K562 (cell line): ENCODE measurements around the gene MT1HL1. TPM values are rescaled to one million over a fixed set of nuclear protein-coding genes. Genes with fewer than 3 reads are reported as not detected.
A peak's percentile ranks its signal among the peaks of the same experiment; 100 is the strongest.

Experiments used
- BHLHE40 ChIP-seq: IDR thresholded peaks from 2 replicates; pipeline ENCODE4 v1.6.1; 2011; ENCODE audit warnings: low read length, improper control_type of control experiment
- BRF2 ChIP-seq: IDR thresholded peaks from 3 replicates; pipeline ENCODE4 v1.6.1; 2011; ENCODE audit warnings: borderline replicate concordance, mild to moderate bottlenecking; ENCODE audit not compliant: insufficient read length, insufficient read depth
- CHCHD3 ChIP-seq: fragments of 250-450 bp; sonication (Bioruptor Pico); IDR thresholded peaks from 2 replicates; pipeline ENCODE4 v2.1.2; 2022; ENCODE audit warnings: mild to moderate bottlenecking
- CHD7 ChIP-seq: fragments of 200-600 bp; sonication (generic); IDR thresholded peaks from one replicate; pipeline ENCODE4 v1.6.1; 2012; ENCODE audit warnings: mild to moderate bottlenecking, low read depth, low read length, inconsistent platforms
- HNRNPLL ChIP-seq: fragments of 200-400 bp; formaldehyde crosslinking; IDR thresholded peaks from 2 replicates; pipeline ENCODE4 v1.6.1; 2017; ENCODE audit warnings: low read length, low read depth, mild to moderate bottlenecking; ENCODE audit not compliant: poor library complexity, severe bottlenecking
- KLF16 ChIP-seq: IDR thresholded peaks from 2 replicates; pipeline ENCODE4 v1.6.1; 2016; ENCODE audit warnings: antibody characterized with exemption
- LCOR ChIP-seq: sonication (generic); formaldehyde crosslinking; IDR thresholded peaks from 2 replicates; pipeline ENCODE4 v1.8.0; 2022; ENCODE audit warnings: mild to moderate bottlenecking, missing genetic modification reagents
- MED1 ChIP-seq: sonication (generic); formaldehyde crosslinking; IDR thresholded peaks from 2 replicates; pipeline ENCODE4 v1.8.1; 2023; ENCODE audit warnings: missing genetic modification reagents, borderline replicate concordance
- RBM22 ChIP-seq: fragments of 200-400 bp; formaldehyde crosslinking; IDR thresholded peaks from 2 replicates; pipeline ENCODE4 v1.6.1; 2018; ENCODE audit warnings: low read length, low read depth; ENCODE audit not compliant: poor library complexity, severe bottlenecking
- TRIM24 ChIP-seq, 2 experiments: fragments of 450-650 bp; IDR thresholded peaks; 2 replicates each; pipeline ENCODE4 v1.6.1; 2016
- ZBTB34 ChIP-seq: fragments of 250-450 bp; sonication (Bioruptor Pico); IDR thresholded peaks from 2 replicates; pipeline ENCODE4 v1.8.0; 2021; ENCODE audit warnings: mild to moderate bottlenecking, moderate library complexity
- ZFP30 ChIP-seq: fragments of 250-450 bp; sonication (Bioruptor Pico); IDR thresholded peaks from 2 replicates; pipeline ENCODE4 v1.8.0; 2022; ENCODE audit warnings: moderate library complexity, mild to moderate bottlenecking, inconsistent platforms, borderline replicate concordance
- ZNF347 ChIP-seq: fragments of 450-650 bp; formaldehyde crosslinking; IDR thresholded peaks from 2 replicates; pipeline ENCODE4 v1.4.0; 2020; ENCODE audit warnings: low read depth, mild to moderate bottlenecking, moderate library complexity
- ZNF583 ChIP-seq: fragments of 250-450 bp; sonication (Bioruptor Pico); IDR thresholded peaks from 2 replicates; pipeline ENCODE4 v1.4.0; 2020
- polyA plus RNA-seq, 8 experiments: library from polyadenylated mRNA; depleted of rRNA in 4 of 8; stranded (reverse) in 5 of 8; unstranded in 3 of 8; fragments of >200 nt; fragmentation: Nextera tagmentation in 2 of 8; fragmentation: Illumina TruSeq in 1 of 8; extraction: Ambion mirVana in 2 of 8; extraction: Trizol in 1 of 8; gene quantifications; 2 replicates each; pipeline versions ENCODE4 v1.2.1 to v1.2.3, GENCODE V29; 2011 to 2014; ENCODE audit warnings: inconsistent platforms in 1 of 8, missing spikeins in 1 of 8
- total RNA-seq, 7 experiments: library from RNA; depleted of rRNA in 6 of 7; stranded (reverse); fragments of >200 nt in 6 of 7; fragmentation: Illumina TruSeq in 2 of 7; extraction: Trizol in 2 of 7; gene quantifications; 2 replicates each; pipeline versions ENCODE4 v1.2.1 to v1.2.3, GENCODE V29; 2011 to 2021; ENCODE audit warnings: low replicate concordance in 1 of 7

The MT1HL1 gene
- total and polyA plus RNA-seq, 9 of the 15 experiments (the other 6 are each of a cell fraction or from before 2014, with no cell fraction given), result not detected

GRCh38 chr1:237012788-237013383, 8.6 kb upstream of the MT1HL1 start (continued):
- TF ChIP-seq ZFP30 (CRISPR knock-in tag) (no peak), MED1 (CRISPR knock-in tag) (no peak), BRF2 (no peak), CHCHD3 (CRISPR knock-in tag) (no peak), LCOR (CRISPR knock-in tag) (no peak), ZNF583 (peak; percentile 58; the same call in 1 of the 2 replicates), RBM22 (no peak), KLF16 (no peak), CHD7 (no peak), ZNF347 (no peak), BHLHE40 (peak; percentile 40), ZBTB34 (CRISPR knock-in tag) (no peak), HNRNPLL (no peak), TRIM24 (IDR thresholded peaks at IDR 0.05) (no peak)
